Activated T-cell treated with anti-CD3 and anti-CD28 coated beads, Interleukin-2, amount 50 U/mL, for 72 hours (primary cell): ENCODE data around the gene ATP4B. TPM values are rescaled to one million over a fixed set of nuclear protein-coding genes. Genes with fewer than 3 reads are reported as not detected.

Source experiments
- ATAC-seq, 2 donors: fragments of 150-1000 bp; cut with Tn5 transposase; replicated peaks in 1 of 2; 2 replicates each; pipeline ENCODE4 v1.10.0; 2021; ENCODE audit warnings: moderate library complexity in 2 of 2, mild to moderate bottlenecking in 1 of 2
- DNase-seq, 2 donors: peaks; one replicate each; pipeline ENCODE4 v3.0.0; 2021 to 2022; ENCODE audit warnings: mixed read lengths in 1 of 2
- H3K27ac Mint-ChIP-seq: one replicate; pipeline ENCODE4 v1.8.0; 2022; ENCODE audit warnings: mild to moderate bottlenecking, moderate library complexity, mixed read lengths
- H3K27me3 Mint-ChIP-seq: one replicate; pipeline ENCODE4 v1.8.0; 2022; ENCODE audit warnings: low read depth, mixed read lengths
- H3K36me3 Mint-ChIP-seq, 2 donors: one replicate each; pipeline ENCODE4 v1.8.0; 2022; ENCODE audit warnings: mixed read lengths in 2 of 2, mild to moderate bottlenecking in 1 of 2; ENCODE audit not compliant: insufficient read depth in 2 of 2
- H3K4me1 Mint-ChIP-seq: one replicate; pipeline ENCODE4 v1.8.0; 2022; ENCODE audit warnings: low read depth, mixed read lengths
- H3K4me3 Mint-ChIP-seq, 2 donors: one replicate each; pipeline ENCODE4 v1.8.0; 2022; ENCODE audit warnings: mild to moderate bottlenecking in 2 of 2, mixed read lengths in 2 of 2, moderate library complexity in 2 of 2
- H3K9me3 Mint-ChIP-seq, 2 donors: one replicate each; pipeline ENCODE4 v1.8.0; 2022; ENCODE audit warnings: mixed read lengths in 2 of 2
- total RNA-seq, 2 donors: library from RNA; stranded (reverse); gene quantifications; one replicate each; pipeline ENCODE4 v1.2.3, GENCODE V29; 2022

The ATP4B gene
- total RNA-seq, 2 donors from 2014 or later = not detected

GRCh38 chr13:113601166-113602070 lies 56.6 kb downstream of the ATP4B start:
- no peak overlapping the region for H3K4me3 Mint-ChIP-seq
- H3K36me3 Mint-ChIP-seq = peaks cover 6 to 18% of the 10 kb centered on the region in 2 donors
- DNase-seq (no peak), ATAC-seq (no peak)
- no peak overlapping the region for H3K27ac Mint-ChIP-seq
- H3K4me1 Mint-ChIP-seq = peaks cover 40% of the 10 kb centered on the region
- no peaks in the 10 kb centered on the region for H3K27me3 Mint-ChIP-seq
- no peaks in the 10 kb centered on the region for H3K9me3 Mint-ChIP-seq

DNA sequence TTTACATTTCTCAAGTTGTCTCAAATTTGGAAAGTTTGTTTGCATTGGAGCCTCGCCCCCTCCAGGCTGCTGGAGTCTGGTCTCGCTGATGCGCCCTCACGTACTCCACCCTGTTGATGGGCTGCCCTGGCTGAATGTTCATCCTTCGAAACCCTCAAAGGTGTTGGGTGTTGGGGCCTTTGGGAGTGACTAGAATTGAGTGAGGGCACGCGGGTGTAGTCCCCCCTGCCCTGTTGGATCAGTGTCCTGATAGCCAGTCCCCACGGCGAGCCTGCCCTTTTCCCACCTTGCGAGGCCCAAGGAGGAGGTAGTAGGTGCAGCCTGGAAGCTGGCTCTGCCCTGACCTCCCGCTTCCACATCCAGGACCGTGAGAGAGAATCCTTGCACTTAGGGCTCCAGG lies 58.6 kb downstream of the ATP4B start:
- Mint-ChIP-seq H3K27me3 (no peaks in the 10 kb centered on the region), H3K4me1 (peaks cover 32% of the 10 kb centered on the region)
- no peak for DNase-seq

More for the DNA sequence above, 58.6 kb downstream of the ATP4B start:
- no peak overlapping the region for H3K4me3 Mint-ChIP-seq
- no peak overlapping the region for H3K27ac Mint-ChIP-seq
- H3K9me3 Mint-ChIP-seq = no peaks in the 10 kb centered on the region
- peaks cover 14 to 32% of the 10 kb centered on the region in 2 donors for H3K36me3 Mint-ChIP-seq
- ATAC-seq = no peak

Other genes with a start within 250 kb of the ATP4B start
- gene ADPRHL1, start 204.7 kb downstream of the ATP4B start, total RNA-seq = 1 to 10 TPM; 1.4 to 2.1 TPM
- gene DCUN1D2, start 167.5 kb downstream of the ATP4B start, total RNA-seq = 10 to 100 TPM; 24.6 to 26.2 TPM
- gene TFDP1, start 73.4 kb downstream of the ATP4B start, total RNA-seq = 10 to 100 TPM; 87.5 to 99.2 TPM
- under 1 TPM in 1 of 2 donors, not detected in 1; 0.22 TPM for gene GRK1, start 9.0 kb upstream of the ATP4B start, total RNA-seq
- gene TMEM255B, start 101.0 kb upstream of the ATP4B start, total RNA-seq = 1 to 10 TPM; 1.2 TPM
- gene GAS6, start 205.9 kb upstream of the ATP4B start, total RNA-seq = 1 to 10 TPM in 1 of 2 donors, under 1 TPM in 1; 0.46 to 1.5 TPM